Activated naive CD4-positive, alpha-beta T cell treated with Interleukin-2 at 50 U/mL for 16 hours (primary cell): ENCODE results near the gene RPS6KC1.

Source experiments
- DNase-seq: peaks from one replicate; pipeline ENCODE4 v3.0.0-alpha.2; 2020

The RPS6KC1 gene

DNA sequence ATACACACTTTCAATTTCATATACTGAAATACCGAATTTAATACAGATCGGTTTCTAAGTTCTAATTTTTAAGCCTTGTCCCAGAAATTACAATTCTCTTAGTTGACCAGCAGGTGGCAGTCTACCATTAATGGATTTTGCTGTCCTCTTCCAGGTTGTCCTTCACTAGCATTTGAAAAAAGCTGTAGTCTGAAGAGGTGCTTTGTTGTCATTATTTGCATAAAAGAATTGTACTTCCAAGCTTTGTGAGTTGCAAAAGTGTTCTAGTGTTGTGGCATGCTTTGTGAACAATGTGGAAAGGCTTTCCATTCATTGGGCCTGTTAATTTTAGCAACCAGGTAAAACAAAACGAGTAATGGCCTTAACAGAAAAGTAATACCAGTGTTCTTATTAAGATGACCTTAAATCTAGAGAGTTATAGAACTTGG is 193.6 kb downstream of the RPS6KC1 start:
- no peak for DNase-seq

DNA sequence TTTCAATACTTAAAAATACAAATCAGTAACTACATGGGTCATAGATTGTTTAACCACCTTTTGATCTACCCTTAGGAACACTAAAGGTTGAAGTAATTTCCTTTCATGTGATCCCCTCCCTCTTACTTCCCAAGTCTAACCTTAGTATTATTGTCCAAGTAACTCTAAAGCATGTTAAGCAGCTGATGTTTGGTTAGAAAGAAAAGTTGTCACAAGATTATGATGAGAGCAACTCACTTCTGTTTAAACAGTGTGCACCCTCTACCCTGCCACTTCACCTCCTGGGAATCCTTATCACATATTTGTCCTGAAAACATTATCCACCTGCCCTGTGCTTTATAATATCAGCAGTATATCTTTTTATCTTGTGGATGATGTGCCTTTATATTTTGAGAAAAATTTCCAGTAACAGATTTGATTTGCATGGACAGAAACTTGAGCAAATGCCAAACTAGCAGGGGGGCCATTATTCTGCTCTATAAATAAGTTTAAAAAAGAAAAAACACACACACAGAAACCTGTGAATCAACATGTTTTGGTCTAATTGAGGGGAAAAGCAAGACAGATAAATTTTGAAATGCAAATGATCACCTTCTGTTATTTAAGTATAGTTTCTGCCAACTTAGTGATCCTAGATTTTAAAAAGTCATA is 194.3 kb downstream of the RPS6KC1 start:
- no peak for DNase-seq

DNA sequence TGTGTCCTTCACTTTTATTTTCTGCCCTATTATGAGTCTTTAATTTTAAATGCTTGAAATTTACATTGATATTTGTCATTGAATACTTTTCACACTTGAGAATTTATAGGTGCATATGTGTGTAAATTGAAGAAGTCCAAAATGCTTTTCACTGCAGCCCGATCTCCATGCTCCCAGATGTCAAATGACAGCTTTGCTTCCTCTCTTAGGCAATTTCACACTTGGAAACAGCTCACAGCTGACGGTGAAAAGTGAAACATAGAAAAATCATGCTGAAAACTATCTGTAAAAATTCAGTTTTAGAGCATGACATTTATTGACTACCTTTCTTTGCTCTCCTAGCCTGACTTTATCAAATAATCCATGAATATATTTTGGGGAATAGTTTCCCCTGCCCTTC is 196.0 kb downstream of the RPS6KC1 start:
- no peak for DNase-seq

DNA sequence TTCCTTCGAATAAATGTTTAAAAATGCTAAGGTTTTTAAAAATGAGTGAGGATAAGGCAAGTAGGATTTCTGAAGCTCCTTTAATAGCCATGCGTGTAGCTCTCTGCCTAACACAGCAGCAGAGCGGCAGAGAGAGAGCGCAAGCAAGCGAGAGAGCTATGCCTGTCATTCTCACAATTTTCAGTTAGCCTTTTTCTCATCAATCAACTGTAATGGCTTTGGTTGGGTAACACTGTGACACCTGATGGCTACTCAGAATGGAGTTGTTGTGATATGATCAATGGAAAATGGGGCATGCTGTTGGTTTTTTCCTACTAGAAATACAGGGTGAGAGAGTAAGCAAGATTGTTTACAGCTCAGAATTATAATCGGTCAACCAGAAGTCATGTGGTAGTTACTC is 198.4 kb downstream of the RPS6KC1 start:
- no peak for DNase-seq

- no peak for DNase-seq
Measured at GRCh38 chr1:213250041-213250440, 199.0 kb downstream of the RPS6KC1 start.

DNA sequence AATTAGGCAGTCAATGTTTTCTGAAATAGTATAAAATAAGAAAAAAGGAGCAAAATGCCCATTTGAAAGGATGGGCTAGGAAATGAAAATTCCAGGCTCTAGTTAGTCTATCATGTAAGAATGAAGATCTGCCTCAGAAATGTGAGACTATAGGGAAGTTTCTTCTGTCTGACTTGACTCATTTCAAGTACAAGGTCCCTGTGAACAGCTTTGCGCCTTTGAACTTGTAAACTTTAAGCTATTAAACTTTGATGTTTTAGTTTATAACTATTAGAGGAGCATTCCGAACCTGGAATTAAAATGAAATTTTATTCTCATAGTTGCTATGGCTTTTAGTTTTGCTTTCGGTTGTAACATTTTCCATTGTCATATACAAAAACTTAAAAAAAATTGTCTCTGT is 199.4 kb downstream of the RPS6KC1 start:
- no peak for DNase-seq

- DNase-seq: no peak
Measured at GRCh38 chr1:213251972-213252371, 200.9 kb downstream of the RPS6KC1 start.

- DNase-seq: no peak
Measured at GRCh38 chr1:213256438-213257087, 205.5 kb downstream of the RPS6KC1 start.

GRCh38 chr1:213260311-213261075 is 209.5 kb downstream of the RPS6KC1 start:
- DNase-seq: no peak

DNA sequence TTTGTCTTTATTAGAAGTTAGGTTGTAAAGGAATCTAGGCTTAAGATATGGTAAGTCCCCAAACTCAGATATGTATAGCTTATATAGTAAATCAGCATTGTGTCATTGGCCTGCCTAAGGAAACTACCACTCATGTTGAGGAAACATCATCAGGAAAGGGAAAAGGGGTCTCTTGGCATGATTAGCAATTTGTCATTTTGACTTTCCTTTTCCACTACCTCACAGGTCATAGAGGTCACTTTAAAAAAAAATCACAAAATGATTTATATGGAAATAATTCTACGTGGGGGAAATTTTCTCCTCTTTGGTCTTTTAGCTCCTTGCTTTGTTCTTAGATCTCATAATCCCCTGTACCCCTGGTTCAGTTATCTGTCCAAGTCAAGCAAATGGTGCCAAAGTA is 213.5 kb downstream of the RPS6KC1 start:
- DNase-seq: no peak

DNA sequence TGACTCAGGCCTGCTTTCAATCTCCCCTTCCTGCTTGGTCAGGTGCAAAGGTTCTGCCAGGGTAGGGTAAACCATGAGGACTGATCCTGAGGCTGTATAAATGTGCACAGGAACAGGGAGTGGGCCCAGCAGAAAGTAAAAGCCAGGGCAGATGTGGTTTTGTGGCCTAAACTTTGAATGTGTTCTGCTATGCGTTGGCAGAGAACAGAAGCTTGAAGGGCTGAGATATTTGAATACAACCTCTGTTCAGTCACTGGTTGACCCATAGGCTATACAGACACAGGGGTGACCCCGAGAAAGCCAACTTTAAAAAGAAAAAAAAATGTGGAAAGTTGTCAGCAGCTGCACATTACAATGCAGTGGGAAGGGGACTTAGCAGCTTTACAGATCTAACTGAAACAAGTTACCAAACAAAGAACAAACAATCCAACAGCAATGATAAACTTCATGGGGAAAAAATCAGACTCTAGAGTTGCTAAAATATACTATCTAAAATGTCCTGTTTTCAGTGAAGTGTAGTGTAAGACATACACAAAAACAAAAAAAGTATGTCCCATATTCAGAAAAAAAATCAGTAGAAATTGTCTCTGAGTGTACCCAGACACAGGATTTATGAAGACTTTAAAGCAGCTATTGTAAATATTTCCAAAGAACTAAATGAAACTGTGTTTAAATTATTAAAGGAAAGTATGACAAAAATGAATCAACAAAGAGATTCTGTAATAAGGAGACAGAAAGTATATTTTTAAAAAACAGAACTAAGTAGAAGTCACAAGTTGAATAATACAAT is 216.1 kb downstream of the RPS6KC1 start:
- no peak for DNase-seq

DNA sequence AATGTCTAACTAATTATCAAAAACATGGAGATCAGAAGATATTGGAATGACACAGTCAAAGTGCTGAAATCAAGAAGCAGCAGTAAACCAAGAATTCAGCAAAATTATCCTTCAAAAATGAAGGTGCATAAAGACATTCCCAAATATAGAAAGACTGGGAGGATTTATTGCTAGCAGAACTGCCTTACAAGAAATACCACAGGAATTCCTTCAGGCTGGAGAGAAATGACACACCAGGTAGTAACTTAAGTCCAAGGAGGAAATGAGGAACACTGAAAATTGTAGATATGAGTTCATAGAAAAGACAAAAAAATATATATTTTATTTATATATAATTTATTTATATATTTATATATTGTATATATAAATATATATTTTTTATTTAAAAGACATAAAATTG is 217.2 kb downstream of the RPS6KC1 start:
- DNase-seq: no peak

DNA sequence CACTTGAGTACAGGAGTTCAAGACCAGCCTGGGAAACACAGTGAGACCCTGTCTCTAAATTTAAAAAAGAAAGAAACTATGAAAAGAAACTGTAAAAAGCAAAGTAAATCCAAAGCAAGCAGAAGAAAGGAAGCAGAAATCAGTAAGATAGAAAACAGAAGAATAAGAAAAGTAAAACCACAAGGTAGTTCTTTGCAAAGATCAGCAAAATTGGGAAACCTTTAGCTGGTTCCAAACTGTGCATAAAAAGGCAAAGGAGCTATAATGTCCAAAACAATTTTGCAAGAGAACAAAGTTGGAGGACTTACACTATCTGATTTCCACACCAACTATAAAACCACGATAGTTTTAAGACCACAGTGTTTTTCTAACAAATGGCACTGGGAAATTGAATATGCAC is 218.8 kb downstream of the RPS6KC1 start:
- DNase-seq: no peak

GRCh38 chr1:213273546-213273945 is 222.5 kb downstream of the RPS6KC1 start:
- DNase-seq: no peak

DNA sequence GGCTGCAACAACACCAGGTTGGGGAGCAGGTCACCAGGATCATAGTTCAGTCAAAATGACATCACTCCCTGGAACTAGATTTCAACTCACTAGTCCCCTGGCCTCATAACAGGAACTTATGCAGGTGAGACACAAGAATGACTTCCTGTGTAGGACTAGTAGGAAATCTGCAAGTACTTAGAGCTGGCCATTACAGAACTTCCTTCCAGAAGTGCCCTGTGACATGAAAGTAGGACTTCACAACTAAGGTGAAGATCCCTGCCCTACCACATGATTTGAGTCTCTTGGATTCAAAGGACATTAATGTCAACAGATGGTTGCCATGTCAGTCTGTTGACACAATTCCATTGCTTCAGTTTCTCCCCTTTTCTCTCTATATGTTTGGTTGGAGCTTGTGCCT is 223.1 kb downstream of the RPS6KC1 start:
- DNase-seq: no peak

- no peak for DNase-seq
Measured at GRCh38 chr1:213275293-213275692, 224.3 kb downstream of the RPS6KC1 start.

DNA sequence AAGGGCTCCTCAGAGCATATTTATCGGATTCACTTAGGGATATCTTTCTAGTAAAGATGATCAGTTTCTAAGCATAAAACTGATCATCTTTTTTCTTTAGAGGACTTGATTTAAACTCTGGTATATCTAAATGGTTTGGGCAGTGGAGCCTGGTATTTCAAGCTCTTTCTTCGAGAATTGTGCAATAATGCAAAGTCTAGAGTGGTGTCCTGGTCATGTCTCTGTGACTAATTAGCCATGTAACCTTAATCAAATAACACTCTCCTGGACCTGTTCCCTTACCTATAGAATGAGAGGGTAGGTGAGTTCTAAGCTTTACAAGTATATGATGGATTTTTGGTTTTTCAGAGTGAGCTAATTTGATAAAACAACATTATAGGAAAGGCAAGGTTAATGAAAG is 225.2 kb downstream of the RPS6KC1 start:
- no peak for DNase-seq

DNA sequence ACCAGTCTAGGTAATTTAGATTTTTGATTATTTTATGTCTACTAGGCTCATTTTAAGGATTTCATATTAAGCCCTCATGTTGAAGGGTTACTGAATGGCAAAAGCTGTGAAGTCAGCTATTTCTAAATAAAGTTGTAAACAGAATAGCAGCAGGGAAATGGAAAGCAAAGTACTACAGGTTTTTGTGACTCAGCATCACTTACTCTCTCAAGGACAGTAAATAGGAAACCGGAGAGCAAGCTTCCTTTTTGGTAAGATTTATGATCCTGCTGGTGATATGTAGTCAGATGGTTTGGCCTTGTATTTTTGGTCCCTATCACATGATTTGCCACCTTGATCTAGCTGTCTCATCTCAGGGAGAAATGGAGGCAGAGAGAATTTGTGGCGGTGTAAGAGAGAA is 226.0 kb downstream of the RPS6KC1 start:
- DNase-seq: no peak

- no peak for DNase-seq
Measured at GRCh38 chr1:213279410-213279809, 228.4 kb downstream of the RPS6KC1 start.

GRCh38 chr1:213281640-213282301 is 230.7 kb downstream of the RPS6KC1 start:
- no peak for DNase-seq

GRCh38 chr1:213284626-213285025 is 233.6 kb downstream of the RPS6KC1 start:
- no peak for DNase-seq

- DNase-seq: no peak
Measured at GRCh38 chr1:213286235-213286634, 235.2 kb downstream of the RPS6KC1 start.

GRCh38 chr1:213287987-213288386 is 236.9 kb downstream of the RPS6KC1 start:
- DNase-seq: no peak
